HG03280 (cell line): ENCODE results near the gene OCEL1.

ENCODE experiments used
- ATAC-seq: cut with Tn5 transposase; IDR thresholded peaks from one replicate; pipeline ENCODE4 v1.9.1; 2021; ENCODE audit warnings: mild to moderate bottlenecking, moderate library complexity; ENCODE audit not compliant: unreplicated experiment

OCEL1 gene

DNA sequence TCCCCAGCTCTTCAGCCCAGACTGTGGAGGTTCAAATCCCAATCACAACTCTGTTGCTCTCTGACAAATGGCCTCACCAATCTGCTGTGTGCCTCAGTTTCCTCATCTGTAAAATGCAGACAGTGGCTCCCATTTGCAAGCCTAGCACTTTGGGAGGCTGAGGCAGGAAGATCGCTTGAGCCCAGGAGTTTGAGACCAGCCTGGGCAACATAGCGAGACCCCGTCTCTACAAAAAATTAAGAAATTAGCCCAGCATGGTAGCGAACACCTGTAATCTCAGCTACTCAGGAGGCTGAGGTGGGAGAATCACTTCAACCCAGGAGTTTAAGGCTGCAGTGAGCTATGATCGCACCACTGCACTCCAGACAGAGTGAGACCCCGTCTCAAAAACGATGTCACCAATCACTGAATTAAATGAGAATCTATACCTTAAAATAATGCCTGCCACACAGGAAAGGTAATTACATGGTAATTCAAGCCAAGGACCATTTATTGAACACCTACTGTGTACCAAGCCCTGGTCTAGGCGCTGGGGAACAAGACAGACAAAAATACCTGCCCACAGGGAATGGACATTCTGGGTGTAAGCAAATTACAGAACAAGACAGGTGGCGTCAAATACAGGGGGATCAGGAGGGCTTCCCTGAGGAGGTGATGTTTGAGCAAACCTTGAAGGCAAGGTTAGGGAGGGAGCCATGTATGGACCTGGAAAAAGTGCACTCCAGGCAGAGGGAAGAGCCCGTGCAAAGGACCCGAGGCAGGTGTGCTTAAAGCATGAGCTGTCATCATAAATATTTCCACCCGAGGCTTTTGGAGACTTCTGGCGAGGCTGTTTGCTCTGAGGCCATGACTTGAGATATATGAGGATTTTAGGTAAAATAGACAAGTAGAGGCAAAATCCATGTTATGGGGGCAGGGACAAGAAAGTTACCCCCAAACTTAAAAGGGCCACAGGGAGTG, 12.0 kb downstream of the OCEL1 start:
- no peak for ATAC-seq

DNA sequence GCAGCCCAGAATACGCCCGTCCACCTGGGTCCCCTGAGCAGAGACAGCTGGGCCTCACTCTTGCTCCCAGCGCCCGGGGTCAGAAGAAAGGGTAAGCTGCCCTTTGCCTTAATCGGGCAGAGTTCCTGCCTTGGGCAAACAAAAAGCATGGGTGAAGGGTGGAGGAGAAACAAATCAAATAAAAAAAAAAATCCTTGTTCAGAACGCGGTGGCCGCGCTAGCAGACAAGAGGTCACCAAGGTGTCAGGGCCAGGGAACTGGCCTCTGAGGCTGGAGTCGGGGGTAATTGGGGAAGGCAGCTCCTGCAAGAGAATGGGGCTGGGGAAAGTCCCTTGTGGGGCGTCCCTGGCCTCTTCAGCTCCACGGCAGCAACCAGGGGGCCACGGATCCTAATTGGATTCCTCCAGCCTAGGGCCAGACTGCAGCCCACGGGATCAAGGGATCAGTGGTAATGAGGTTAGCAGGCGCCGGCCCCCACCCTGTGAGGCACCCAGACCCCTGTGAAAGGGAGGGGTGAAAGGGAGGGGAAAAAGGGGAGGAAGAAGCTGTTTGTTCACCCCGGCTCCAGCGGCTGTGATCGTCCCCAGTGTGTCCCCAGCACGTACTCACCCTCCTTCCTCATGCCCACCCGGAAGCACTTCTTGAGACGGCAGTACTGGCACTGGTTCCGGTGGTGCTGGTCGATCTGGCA, 14.2 kb downstream of the OCEL1 start:
- ATAC-seq, result no peak

DNA sequence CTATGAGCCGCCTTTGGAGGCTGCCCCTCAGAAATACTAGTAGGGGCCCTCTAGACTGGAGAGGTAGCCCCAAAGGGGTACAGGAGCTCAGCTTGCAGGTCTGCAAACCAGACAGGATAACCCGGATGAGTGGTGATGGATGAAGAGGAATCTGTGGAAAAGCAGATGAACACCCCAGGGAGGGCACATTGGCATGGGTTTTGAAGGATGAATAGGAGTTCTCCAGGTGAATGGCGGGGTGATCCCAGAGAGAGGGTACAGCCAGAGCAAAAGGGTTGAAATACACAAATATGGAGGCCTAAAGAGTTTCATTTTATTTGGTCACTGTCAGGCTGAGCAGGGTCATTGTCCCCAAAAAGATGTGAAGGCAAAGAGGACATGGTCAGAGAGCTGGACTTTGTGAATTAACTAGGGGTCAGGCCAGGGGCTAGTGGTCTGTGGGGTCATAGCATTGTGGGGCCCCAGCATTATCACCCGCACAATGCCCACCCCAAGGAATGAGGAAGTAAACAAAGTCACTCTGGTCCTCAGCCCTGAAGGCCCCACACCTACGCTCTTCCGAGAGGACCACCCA, 14.9 kb downstream of the OCEL1 start:
- ATAC-seq, result no peak

DNA sequence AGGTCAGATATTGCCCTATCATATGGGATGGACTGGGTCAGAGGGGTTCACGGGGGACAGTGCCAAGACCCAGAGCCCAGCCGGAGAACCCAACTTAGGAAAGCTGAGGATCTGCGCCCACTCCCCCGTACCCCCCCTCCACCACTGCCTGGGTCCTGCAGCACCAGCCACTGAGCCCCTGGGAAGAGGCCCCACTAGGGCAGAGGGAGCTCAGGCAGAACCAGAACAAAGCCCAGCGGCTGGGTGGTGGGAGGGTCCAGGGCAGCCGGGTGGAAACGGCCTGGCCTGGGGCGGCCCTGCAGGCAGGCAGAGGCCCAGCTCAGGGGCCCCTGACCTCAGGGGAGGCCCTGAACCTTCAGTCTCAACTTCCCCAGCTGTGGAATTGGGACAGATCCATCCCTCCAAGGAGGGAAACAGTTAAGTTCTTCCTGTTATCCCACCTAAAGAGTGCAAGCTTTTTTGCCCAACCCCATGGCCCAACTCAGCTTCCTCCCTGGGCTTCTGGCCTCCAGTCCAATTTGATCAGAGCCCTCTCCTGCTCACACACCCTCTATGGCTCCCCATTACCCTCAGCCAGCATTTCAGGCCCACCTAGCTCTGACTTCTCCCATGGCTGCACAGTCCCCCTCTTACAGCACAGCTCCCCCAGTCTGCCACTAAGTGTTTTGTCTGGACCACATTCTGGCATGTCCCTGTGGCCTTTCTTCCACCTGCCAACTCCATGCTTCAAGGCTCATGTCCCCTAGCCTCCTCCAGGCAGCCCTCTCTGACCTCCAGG, 16.6 kb downstream of the OCEL1 start:
- no peak for ATAC-seq

DNA sequence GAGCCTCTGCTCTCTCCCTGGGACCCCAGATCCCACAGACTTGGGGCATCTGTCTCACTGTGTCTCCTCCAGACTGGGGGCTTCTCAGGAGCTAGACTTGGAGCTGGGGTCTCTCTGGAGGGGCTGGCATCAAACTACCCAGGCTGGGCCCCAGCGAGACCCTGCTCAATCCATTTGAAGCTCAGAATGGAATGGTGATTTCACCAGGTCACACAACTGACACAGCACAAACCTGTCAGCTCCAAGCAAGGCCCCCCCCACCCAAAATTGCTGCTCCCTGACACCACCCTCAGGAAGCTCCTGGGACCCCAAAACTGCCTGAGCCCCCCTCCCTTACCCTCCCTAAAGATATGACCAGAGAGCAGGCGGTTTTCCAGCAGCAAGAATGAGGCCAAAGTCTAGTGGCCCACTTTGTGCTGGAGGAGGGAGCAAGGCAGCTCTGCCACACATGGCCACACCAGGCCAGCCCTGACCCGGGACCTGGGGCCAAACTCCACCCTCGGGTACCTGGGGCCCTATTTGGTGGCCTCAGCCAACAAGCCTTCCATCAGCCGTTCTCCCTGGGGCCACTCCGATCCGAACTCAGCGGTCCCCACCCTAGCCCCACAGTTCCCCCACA, 17.3 kb downstream of the OCEL1 start:
- ATAC-seq, result no peak

DNA sequence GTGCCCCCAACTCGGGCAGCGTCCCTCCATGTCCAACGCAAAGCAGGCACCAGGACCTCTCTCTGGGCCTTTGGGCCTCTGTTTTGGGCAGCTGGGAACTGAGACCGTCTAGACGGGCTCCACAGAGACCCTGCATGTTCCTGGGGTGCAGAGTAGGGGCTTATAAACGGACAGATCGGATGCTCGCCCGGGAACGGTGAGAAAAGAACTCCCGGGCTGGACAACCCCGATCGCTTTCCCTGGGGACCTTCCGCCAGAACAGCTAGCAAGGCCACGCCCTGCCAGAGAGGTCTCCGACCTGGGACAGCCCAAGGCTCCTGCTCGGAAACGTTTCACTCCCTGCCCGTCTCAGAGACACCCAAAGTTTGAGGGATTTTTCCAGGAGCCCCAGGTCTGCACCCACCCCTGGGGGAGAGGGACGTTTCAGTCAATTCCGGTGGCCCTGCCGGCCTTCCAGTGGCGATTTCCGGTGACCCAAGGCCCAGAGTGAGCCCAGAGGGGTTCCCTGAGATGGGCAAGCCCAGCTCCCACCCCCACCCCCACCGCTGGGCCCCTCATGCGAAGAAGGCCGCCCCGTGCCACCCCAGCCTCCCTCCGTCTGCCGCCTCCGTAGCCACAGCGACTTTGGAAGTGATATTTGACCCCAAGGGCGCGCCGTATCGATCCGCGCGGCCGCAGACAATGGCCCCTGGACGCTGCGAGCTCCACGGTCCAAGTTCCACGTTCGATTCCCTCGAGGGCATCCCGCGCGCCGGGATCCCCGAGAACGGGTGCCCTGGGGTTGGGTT, 18.0 kb downstream of the OCEL1 start:
- no peak for ATAC-seq

DNA sequence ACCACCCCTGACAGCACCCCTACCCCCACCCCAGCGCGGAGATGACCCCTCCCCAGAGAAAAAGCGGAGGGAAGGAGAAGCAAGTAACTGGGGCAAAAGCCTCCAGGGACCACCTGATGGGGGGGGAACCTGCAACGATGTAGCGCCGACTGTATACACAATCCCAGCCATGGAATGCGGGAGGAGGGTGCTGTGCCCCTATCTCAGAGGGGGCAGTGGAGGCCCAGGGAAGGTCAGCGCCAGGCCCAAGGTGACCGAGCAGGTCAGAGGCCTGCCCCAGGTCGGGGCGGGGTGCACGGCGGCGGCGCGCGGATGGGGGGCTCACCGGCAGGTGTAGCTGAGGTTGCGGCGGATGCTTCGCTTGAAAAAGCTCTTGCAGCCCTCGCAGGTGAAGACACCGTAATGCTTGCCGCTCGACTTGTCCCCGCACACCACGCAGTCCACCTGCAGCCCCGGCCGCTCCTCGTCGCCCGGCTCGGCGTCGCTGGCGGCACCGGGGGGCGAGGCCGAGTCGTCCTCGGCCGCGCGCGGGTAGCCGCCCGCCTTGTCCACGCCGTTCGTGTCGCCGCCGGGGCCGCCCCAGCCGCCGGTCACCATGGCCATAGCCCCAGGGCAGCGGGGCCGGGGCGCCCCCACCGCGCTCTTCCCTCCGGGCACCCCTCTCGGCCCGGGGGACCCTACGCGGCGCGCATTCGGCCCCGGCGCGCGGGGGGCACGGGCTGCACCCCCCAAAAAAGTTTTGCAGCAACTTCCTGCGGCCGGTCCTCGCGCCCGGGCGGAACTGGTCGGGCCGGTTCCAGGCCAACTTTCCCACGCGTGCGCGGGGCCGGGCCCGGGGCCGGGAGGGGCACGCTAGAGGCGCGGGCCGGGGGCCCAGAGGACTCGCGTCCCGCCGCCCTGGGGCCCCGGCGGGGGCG, 18.9 kb downstream of the OCEL1 start:
- no peak for ATAC-seq

DNA sequence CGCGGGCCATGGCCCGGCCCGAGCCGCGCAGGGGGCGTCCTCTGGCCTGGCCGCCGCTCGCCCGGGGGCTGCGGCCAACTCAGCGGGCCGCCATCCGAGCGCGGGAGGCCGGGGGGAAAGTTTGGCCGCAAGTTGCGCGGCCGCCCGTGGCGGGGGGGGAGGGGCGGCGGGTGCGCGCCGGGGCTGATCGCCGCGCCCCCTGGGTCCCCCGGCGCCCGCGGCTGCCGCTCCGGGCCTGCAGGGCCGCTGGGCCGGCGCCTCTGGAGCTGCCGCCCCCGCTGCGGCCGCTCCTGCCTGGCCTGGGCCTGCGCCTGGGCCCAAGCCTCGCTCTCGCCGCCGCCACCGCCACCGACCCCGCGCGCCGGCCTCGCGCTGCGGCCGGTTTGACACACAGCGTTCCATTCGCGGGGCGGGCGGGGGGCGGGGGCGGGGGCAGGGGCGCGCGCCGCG, 19.5 kb downstream of the OCEL1 start, which contains the start of gene NR2F6:
TSS of gene NR2F6 (minus strand) at position 385 of the 450 bp plus-strand sequence. CDS start 699 bp downstream, outside the sequence.
- ATAC-seq, result peak; percentile 7

DNA sequence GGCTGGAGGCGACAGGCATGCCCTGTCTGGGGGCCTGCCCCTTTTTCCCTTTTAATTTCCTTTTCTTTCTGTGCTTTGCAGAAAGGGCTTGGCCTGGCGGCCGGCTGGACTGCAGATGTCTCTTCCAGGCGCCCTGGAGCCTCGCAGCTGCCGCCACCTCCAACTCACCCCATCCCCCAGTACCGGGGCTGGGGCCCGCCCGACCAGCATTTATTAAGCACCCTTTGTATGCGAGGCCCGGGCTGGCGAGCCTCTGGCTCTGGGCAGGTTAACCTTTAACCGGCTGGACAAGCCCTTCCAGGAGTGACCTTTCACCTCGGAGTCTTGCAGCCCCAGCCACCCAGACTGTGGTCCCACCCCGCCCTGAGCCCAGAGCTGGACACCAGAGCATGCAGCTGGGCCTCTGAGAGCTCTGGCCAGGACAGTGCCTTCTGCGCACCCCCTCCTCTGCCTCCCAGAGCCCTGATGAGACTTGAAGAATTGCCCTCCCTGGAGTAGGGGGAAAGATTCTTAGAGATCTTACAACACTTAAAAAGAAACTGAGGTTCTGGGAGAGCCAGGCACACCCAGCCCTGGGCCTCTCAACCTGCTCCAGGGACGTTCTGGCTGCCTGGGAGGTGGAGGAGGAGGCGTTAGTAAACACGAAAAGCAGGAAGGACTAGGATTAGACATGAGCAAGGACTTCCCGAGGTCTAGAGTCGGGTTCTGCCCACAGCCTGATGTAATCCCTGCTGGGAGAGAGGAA, 20.8 kb downstream of the OCEL1 start:
- no peak for ATAC-seq

DNA sequence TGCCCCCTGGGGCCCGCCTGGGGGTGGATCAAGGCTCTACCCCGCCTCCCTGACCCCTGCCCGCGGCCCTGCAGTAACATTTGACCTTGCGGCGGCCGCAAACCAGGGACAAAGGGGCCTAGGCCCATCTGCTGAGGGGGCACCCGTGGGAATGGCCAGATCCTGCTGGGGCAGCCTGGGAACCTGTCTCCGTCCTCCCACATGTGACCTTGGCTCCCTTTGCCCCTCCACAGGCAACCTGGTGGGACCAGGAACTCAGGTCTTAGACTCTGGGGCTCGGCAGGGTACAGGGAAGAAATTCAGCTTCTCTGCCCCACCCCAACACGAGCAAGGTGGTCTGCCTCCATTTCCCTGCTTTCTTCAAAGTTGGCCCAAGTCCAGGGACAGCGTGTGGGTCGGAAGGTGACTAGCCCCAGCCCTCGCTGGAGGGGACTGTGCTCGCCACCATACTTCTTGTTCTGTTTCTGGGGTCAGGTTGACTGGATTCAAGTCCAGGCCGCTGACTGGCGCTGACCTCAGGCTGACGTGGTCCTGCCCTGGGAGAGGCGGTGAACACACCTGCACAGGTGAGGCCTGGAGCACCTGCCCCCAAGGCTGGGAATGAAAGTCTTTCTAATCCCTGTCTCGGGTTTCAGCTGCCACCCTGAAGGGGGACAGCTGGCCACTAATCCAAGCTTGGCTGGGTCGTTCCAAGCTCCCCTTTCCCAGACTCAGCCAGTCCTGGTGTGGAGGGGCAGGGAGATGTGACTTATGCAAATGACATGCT, 22.2 kb downstream of the OCEL1 start:
- no peak for ATAC-seq

DNA sequence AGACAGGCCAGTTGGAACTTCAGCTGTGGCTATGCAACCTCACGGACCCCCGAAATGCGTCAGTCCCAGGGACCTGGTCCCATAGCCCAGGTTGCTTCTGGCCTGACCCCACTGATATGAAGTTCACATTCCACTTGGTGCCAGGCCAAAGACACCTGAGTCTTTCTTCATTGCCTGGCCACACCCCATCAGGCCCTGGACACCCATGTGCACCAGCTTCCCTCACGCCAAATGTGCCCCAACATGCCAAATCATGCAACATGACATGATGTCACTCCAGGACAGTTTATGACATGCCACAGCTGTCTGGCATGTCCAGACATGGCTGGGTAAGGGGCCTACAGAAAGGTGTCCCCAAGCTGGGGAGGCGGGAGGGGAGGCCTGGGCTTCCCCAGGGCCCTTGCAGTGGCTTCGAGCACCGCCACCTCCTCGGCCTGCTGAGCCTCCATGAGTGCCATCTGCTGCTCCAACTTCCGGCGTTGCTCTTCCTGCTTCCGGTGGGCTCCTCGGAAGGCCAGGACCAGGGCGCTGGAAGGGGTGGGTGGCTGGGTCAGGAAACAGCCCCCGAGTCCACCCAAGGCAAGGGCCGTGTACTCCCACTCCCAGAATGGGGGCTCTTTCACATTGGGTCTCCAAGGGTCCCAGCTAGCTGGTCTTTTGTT, 24.0 kb downstream of the OCEL1 start:
- ATAC-seq, result no peak

DNA sequence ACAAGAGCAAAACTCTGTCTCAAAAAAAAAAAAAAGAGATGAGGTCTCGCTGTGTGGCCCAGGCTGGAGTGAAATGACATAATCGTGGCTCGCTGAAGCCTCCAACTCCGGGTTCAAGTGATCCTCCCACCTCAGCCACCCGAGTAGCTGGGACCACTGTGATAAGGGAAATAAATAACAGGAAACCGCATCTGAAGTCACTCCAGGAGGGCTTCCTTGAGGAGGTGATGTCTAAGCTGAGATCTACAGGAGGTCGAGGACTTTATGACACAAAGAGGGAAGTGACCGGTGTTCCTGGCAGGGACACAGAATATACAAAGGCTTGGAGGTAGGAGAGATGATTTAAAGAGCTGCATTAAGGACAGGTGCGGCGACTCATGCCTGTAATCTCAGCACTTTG, 28.6 kb downstream of the OCEL1 start:
- ATAC-seq, result no peak

DNA sequence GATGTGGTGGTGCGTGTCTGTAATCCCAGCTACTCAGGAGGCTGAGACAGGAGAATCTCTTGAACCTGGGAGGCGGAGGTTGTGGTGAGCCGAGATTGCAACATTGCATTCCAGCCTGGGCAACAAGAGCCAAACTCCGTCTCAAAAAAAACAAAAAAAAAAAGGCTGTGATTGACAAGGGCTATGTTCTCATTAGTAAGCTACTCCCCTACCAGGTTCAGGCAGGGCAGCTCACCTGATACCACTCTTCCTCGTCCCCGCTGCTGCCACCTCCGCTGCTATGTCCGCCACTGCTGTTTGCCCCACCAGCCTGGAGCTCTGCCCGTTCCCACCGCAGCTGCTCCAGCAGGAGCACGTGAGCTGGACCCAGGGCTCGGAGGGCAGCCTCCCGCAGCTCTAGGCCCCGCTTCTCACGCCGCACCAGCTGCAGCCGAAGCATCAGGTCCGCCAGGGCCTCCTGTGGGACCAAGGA, 29.2 kb downstream of the OCEL1 start:
- no peak for ATAC-seq

DNA sequence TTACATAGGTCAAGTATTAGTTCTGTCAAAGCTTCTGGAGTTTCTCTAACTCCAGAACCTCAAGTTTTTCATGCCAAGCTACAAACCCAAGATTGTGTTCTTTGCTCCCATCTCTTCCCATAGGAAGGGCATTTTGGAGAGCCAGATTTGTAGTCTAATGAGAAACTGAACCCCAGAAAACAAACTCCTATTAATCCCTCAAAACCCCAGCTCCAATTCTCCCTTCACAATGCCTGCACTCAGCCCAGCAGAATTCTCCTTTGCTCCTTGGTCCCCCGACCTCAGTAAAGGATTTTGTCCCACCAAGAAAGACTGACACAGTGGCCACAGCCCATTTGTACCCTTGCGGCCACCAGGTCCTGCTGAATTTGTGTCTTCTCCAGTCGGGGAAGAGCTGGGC, 30.1 kb downstream of the OCEL1 start:
- no peak for ATAC-seq

DNA sequence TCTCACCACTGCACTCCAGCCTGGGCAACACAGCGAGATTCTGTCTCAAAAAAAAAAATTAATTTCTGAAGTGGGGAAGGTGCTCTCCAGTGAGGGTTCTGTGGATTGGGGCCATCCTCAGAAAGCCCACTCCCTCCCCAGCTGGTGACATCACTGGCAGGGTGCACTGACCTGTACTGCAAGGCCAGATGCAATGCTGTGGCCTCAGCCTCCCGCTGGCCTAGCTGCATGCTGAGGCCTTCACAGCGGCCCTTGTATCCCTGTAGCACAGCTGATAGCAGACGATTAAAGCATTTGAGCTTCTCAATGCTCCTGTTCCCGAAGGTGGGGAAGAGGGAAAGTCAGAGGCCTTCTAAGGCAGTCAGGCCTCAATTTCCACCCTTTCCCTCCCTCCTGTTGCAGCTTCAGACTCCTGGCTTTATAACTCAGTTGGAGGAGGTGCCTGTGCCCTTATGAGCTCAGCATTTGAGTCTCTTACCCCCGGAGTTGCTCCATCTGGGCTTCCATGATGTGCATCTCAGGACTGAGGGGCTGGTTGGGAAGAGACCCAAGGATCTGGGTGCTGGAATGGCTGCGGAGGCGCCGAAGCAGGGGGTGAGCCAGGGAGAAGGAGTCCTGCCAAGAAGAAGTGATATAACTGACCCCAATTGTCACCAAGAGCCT, 33.2 kb downstream of the OCEL1 start:
- no peak for ATAC-seq

DNA sequence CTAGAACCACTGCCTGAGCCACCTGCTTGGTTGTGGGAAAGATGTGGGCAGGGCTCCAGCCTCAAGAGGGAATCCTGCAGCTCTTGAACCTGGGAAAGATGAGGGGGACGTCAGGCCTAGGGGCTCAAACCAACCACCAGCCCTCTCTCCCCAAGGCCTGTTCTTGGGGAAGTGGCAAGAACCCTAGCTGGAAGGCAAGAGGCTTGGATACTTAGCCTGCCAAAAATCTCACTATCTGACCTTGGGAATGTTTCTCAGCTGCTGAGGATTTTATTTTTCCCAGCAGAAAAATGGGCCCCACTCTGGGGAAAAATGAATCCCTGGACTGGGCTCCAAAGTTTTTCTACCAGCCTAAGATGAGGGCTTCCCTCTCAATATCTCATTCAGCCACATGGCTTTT, 33.9 kb downstream of the OCEL1 start:
- no peak for ATAC-seq
